Measurements from ENCODE around the gene SETD2.
A peak's percentile ranks its signal among the peaks of the same experiment; 100 is the strongest.

Gene SETD2

GRCh38 chr3:46986782-46987310, 177.1 kb downstream of the SETD2 start:
- Mint-ChIP-seq H3K4me3 (peak overlapping the region; percentile 75), H3K36me3 (peaks cover 33% of the 10 kb centered on the region), H3K9me3 (no peaks in the 10 kb centered on the region), H3K4me1 (peaks cover 90% of the 10 kb centered on the region), H3K27ac (peak overlapping the region; percentile 96)
- no peak for DNase-seq (ENCODE audit: low spot score in 2 of 2)
- ATAC-seq, result no peak

- Mint-ChIP-seq H3K27ac (peak overlapping the region; percentile 96), H3K4me3 (peak overlapping the region; percentile 75), H3K9me3 (no peaks in the 10 kb centered on the region), H3K4me1 (peaks cover 93% of the 10 kb centered on the region), H3K36me3 (peaks cover 31% of the 10 kb centered on the region)
- ATAC-seq, result no peak
- DNase-seq (ENCODE audit: low spot score in 2 of 2), result no peak
Observed at GRCh38 chr3:46986055-46986730, 177.7 kb downstream of the SETD2 start.

- Mint-ChIP-seq H3K27ac (peak overlapping the region; percentile 96), H3K4me1 (peaks cover 92% of the 10 kb centered on the region), H3K36me3 (peaks cover 25% of the 10 kb centered on the region), H3K9me3 (no peaks in the 10 kb centered on the region), H3K4me3 (no peak overlapping the region)
- ATAC-seq (no peak), DNase-seq (ENCODE audit: low spot score in 2 of 2) (no peak)
Observed at GRCh38 chr3:46985588-46985987, 178.3 kb downstream of the SETD2 start.

- peak overlapping the region; percentile 96 for H3K27ac Mint-ChIP-seq
- peaks cover 87% of the 10 kb centered on the region for H3K4me1 Mint-ChIP-seq
- no peak for DNase-seq (ENCODE audit: low spot score in 2 of 2)
- no peak overlapping the region for H3K4me3 Mint-ChIP-seq
- H3K9me3 Mint-ChIP-seq, result no peaks in the 10 kb centered on the region
- peaks cover 18% of the 10 kb centered on the region for H3K36me3 Mint-ChIP-seq
- no peak for ATAC-seq
Observed at GRCh38 chr3:46984591-46985459, 179.1 kb downstream of the SETD2 start.

- no peaks in the 10 kb centered on the region for H3K9me3 Mint-ChIP-seq
- H3K27ac Mint-ChIP-seq, result peak overlapping the region; percentile 91
Observed at GRCh38 chr3:46982546-46982945, 181.4 kb downstream of the SETD2 start.

GRCh38 chr3:46981932-46982471, 181.9 kb downstream of the SETD2 start:
- H3K36me3 Mint-ChIP-seq, result peaks cover 23% of the 10 kb centered on the region
- DNase-seq (ENCODE audit: low spot score in 2 of 2) (no peak), ATAC-seq (no peak)
- H3K4me1 Mint-ChIP-seq, result peaks cover 73% of the 10 kb centered on the region
- H3K4me3 Mint-ChIP-seq, result peak overlapping the region; percentile 81
- H3K9me3 Mint-ChIP-seq, result no peaks in the 10 kb centered on the region
- H3K27ac Mint-ChIP-seq, result peak overlapping the region; percentile 91

More at GRCh38 chr3:46982546-46982945, 181.4 kb downstream of the SETD2 start:
- DNase-seq (ENCODE audit: low spot score in 2 of 2) (no peak), ATAC-seq (no peak)
- Mint-ChIP-seq H3K4me3 (peak overlapping the region; percentile 8), H3K36me3 (peaks cover 21% of the 10 kb centered on the region), H3K4me1 (peaks cover 73% of the 10 kb centered on the region)

- peak; percentile 27 for ATAC-seq
- no peak for DNase-seq (ENCODE audit: low spot score in 2 of 2)
- Mint-ChIP-seq H3K4me1 (peaks cover 56% of the 10 kb centered on the region), H3K4me3 (peak overlapping the region; percentile 81), H3K36me3 (peaks cover 42% of the 10 kb centered on the region), H3K9me3 (no peaks in the 10 kb centered on the region), H3K27ac (peak overlapping the region; percentile 91)
Observed at GRCh38 chr3:46979958-46980497, 183.9 kb downstream of the SETD2 start.

- Mint-ChIP-seq H3K9me3 (no peaks in the 10 kb centered on the region), H3K4me1 (peaks cover 56% of the 10 kb centered on the region), H3K4me3 (peak within 1 kb of the TSS; percentile 81), H3K36me3 (peaks cover 42% of the 10 kb centered on the region), H3K27ac (peak within 1 kb of the TSS; percentile 91)
- DNase-seq (ENCODE audit: low spot score in 2 of 2) (peak; percentile 89 to 97), ATAC-seq (peak; percentile 85)
Observed at GRCh38 chr3:46978985-46979944, 184.6 kb downstream of the SETD2 start, which contains the start of gene NBEAL2. Gene NBEAL2 (plus strand): TSS chr3:46979666. CDS start chr3:46979862, 196 bp downstream.

GRCh38 chr3:46978381-46978780, 185.5 kb downstream of the SETD2 start:
- H3K27ac Mint-ChIP-seq, result peak overlapping the region; percentile 91
- DNase-seq (ENCODE audit: low spot score in 2 of 2), result no peak
- no peak for ATAC-seq
- peak overlapping the region; percentile 81 for H3K4me3 Mint-ChIP-seq
- no peaks in the 10 kb centered on the region for H3K9me3 Mint-ChIP-seq
- H3K36me3 Mint-ChIP-seq, result peaks cover 46% of the 10 kb centered on the region
- H3K4me1 Mint-ChIP-seq, result peaks cover 55% of the 10 kb centered on the region

- no peak for DNase-seq (ENCODE audit: low spot score in 2 of 2)
- peak overlapping the region; percentile 91 for H3K27ac Mint-ChIP-seq
- H3K36me3 Mint-ChIP-seq, result peaks cover 47% of the 10 kb centered on the region
- no peak for ATAC-seq
- H3K4me1 Mint-ChIP-seq, result peaks cover 56% of the 10 kb centered on the region
- H3K9me3 Mint-ChIP-seq, result no peaks in the 10 kb centered on the region
- peak overlapping the region; percentile 81 for H3K4me3 Mint-ChIP-seq
Observed at GRCh38 chr3:46977811-46978195, 186.1 kb downstream of the SETD2 start.

GRCh38 chr3:46976326-46977190, 187.4 kb downstream of the SETD2 start, which contains the start of gene CCDC12:
Gene CCDC12 (minus strand): TSS chr3:46976745. CDS start chr3:46976732, 13 bp downstream.
- ATAC-seq, result peak; percentile 84

GRCh38 chr3:46974421-46975171, 189.3 kb downstream of the SETD2 start:
- Mint-ChIP-seq H3K27ac (peak overlapping the region; percentile 91), H3K4me1 (peaks cover 64% of the 10 kb centered on the region), H3K36me3 (peaks cover 79% of the 10 kb centered on the region), H3K9me3 (no peaks in the 10 kb centered on the region), H3K4me3 (peak overlapping the region; percentile 81)
- DNase-seq (ENCODE audit: low spot score in 2 of 2) (no peak), ATAC-seq (no peak)

More at GRCh38 chr3:46976326-46977190, 187.4 kb downstream of the SETD2 start, which contains the start of gene CCDC12:
- Mint-ChIP-seq H3K4me1 (peaks cover 56% of the 10 kb centered on the region), H3K36me3 (peaks cover 60% of the 10 kb centered on the region), H3K27ac (peak within 1 kb of the TSS; percentile 91), H3K9me3 (no peaks in the 10 kb centered on the region), H3K4me3 (peak within 1 kb of the TSS; percentile 81)
- DNase-seq (ENCODE audit: low spot score in 2 of 2), result peak; percentile 79 to 97

GRCh38 chr3:46972396-46972795, 191.5 kb downstream of the SETD2 start:
- no peak for ATAC-seq
- peaks cover 77% of the 10 kb centered on the region for H3K4me1 Mint-ChIP-seq
- no peaks in the 10 kb centered on the region for H3K9me3 Mint-ChIP-seq
- peak overlapping the region; percentile 78 for H3K27ac Mint-ChIP-seq
- peaks cover 86% of the 10 kb centered on the region for H3K36me3 Mint-ChIP-seq
- peak overlapping the region; percentile 68 for H3K4me3 Mint-ChIP-seq
- no peak for DNase-seq (ENCODE audit: low spot score in 2 of 2)
